Inflammatory macrophage (primary cell): ENCODE measurements around the gene KDM5B.
"Not testable (repeated sequence)": the region's sequence is repeated elsewhere in the genome, so short reads cannot be mapped to it uniquely, and the experiment has no call there.

Source experiments
- DNase-seq, 2 donors: peaks; one replicate each; pipeline ENCODE4 v3.0.0-alpha.2; 2020 to 2022

Gene KDM5B

GRCh38 chr1:202791077-202791747 lies 17.0 kb downstream of the KDM5B start:
- DNase-seq, result no peak

- no peak for DNase-seq
Observed at GRCh38 chr1:202788800-202789199, 19.4 kb downstream of the KDM5B start.

- DNase-seq, result no peak
Observed at GRCh38 chr1:202786804-202787203, 21.4 kb downstream of the KDM5B start.

GRCh38 chr1:202781180-202781579 lies 27.0 kb downstream of the KDM5B start:
- no peak for DNase-seq

- no peak for DNase-seq
Observed at GRCh38 chr1:202770135-202770534, 38.1 kb downstream of the KDM5B start.

- DNase-seq, result no peak
Observed at GRCh38 chr1:202765721-202766120, 42.5 kb downstream of the KDM5B start.

GRCh38 chr1:202762019-202762418 lies 46.2 kb downstream of the KDM5B start:
- no peak for DNase-seq

GRCh38 chr1:202760589-202760988 lies 47.6 kb downstream of the KDM5B start:
- DNase-seq, result no peak

- no peak for DNase-seq
Observed at GRCh38 chr1:202756391-202756790, 51.8 kb downstream of the KDM5B start.

- DNase-seq, result no peak
Observed at GRCh38 chr1:202754293-202754692, 53.9 kb downstream of the KDM5B start.

- peak; percentile 53 to 64 for DNase-seq
Observed at GRCh38 chr1:202752774-202753173, 55.4 kb downstream of the KDM5B start.

GRCh38 chr1:202750761-202751160 lies 57.5 kb downstream of the KDM5B start:
- DNase-seq, result no peak

GRCh38 chr1:202750024-202750423 lies 58.2 kb downstream of the KDM5B start:
- no peak for DNase-seq

- peak; percentile 24 to 70 for DNase-seq
Observed at GRCh38 chr1:202745323-202745888, 62.8 kb downstream of the KDM5B start.

- DNase-seq, result not testable (repeated sequence)
Observed at GRCh38 chr1:202744770-202745169, 63.5 kb downstream of the KDM5B start.

- no peak for DNase-seq
Observed at GRCh38 chr1:202742496-202742895, 65.7 kb downstream of the KDM5B start.

GRCh38 chr1:202733251-202733650 lies 75.0 kb downstream of the KDM5B start:
- no peak for DNase-seq

- DNase-seq, result no peak
Observed at GRCh38 chr1:202728951-202729350, 79.3 kb downstream of the KDM5B start.

- no peak for DNase-seq
Observed at GRCh38 chr1:202725526-202725925, 82.7 kb downstream of the KDM5B start.

GRCh38 chr1:202723708-202724107 lies 84.5 kb downstream of the KDM5B start:
- DNase-seq, result no peak

GRCh38 chr1:202723046-202723445 lies 85.2 kb downstream of the KDM5B start:
- DNase-seq, result not testable (repeated sequence)

GRCh38 chr1:202716654-202717053 lies 91.6 kb downstream of the KDM5B start:
- DNase-seq, result no peak

GRCh38 chr1:202714202-202714601 lies 94.0 kb downstream of the KDM5B start:
- not testable (repeated sequence) for DNase-seq

GRCh38 chr1:202713110-202713509 lies 95.1 kb downstream of the KDM5B start:
- no peak for DNase-seq
